IPS-20b (cell line): Measurements from ENCODE around the gene RFX3.

Source experiments
- H3K27ac ChIP-seq: one replicate; pipeline ENCODE4 v1.5.1; 2013; ENCODE audit warnings: low read length
- H3K27me3 ChIP-seq: 2 replicates; pipeline ENCODE4 v1.6.1; 2013; ENCODE audit warnings: mild to moderate bottlenecking, low read length, inconsistent platforms; ENCODE audit not compliant: insufficient read depth
- H3K36me3 ChIP-seq: 2 replicates; pipeline ENCODE4 v1.6.1; 2013; ENCODE audit warnings: low read depth, mild to moderate bottlenecking, inconsistent platforms, low read length, moderate library complexity; ENCODE audit not compliant: insufficient read depth
- H3K4me1 ChIP-seq: 2 replicates; pipeline ENCODE4 v1.6.1; 2013; ENCODE audit warnings: mild to moderate bottlenecking, control low read depth, inconsistent platforms, low read length, moderate library complexity; ENCODE audit not compliant: insufficient read depth
- H3K4me3 ChIP-seq: 2 replicates; pipeline ENCODE4 v1.5.1; 2013; ENCODE audit warnings: mild to moderate bottlenecking, low read length, inconsistent platforms
- H3K9ac ChIP-seq: 2 replicates; pipeline ENCODE4 v1.6.1; 2013; ENCODE audit warnings: low read depth, mild to moderate bottlenecking, inconsistent platforms, low read length, moderate library complexity
- H3K9me3 ChIP-seq: 2 replicates; pipeline ENCODE4 v1.6.1; 2013; ENCODE audit warnings: mild to moderate bottlenecking, low read depth, low read length, inconsistent platforms; ENCODE audit not compliant: insufficient read depth

Gene RFX3

DNA sequence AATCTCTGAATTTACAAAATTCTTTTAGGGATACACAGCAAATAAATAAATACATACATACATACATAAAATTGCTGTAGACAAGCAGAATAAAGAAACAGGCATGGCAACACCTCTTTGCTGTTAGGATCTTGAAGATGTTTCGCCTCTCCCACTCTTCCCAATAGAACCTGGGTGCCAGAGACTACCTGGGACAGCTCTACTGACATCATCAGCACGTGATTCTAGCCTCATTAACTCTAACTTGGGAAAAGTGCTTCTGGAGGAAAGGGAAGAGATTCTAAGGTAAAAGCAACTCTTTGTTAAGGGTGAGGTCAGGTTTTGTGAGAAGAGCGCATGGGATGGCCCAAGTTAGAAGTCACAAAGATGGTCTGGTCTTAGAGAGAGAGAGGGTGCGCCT lies 339.1 kb downstream of the RFX3 start:
- H3K27me3 ChIP-seq = peaks cover 15% of the 10 kb centered on the region
- H3K9me3 ChIP-seq = no peaks in the 10 kb centered on the region
- no peak overlapping the region for H3K9ac ChIP-seq
- no peaks in the 10 kb centered on the region for H3K36me3 ChIP-seq
- H3K27ac ChIP-seq = no peak overlapping the region
- H3K4me3 ChIP-seq = no peak overlapping the region
- no peaks in the 10 kb centered on the region for H3K4me1 ChIP-seq

DNA sequence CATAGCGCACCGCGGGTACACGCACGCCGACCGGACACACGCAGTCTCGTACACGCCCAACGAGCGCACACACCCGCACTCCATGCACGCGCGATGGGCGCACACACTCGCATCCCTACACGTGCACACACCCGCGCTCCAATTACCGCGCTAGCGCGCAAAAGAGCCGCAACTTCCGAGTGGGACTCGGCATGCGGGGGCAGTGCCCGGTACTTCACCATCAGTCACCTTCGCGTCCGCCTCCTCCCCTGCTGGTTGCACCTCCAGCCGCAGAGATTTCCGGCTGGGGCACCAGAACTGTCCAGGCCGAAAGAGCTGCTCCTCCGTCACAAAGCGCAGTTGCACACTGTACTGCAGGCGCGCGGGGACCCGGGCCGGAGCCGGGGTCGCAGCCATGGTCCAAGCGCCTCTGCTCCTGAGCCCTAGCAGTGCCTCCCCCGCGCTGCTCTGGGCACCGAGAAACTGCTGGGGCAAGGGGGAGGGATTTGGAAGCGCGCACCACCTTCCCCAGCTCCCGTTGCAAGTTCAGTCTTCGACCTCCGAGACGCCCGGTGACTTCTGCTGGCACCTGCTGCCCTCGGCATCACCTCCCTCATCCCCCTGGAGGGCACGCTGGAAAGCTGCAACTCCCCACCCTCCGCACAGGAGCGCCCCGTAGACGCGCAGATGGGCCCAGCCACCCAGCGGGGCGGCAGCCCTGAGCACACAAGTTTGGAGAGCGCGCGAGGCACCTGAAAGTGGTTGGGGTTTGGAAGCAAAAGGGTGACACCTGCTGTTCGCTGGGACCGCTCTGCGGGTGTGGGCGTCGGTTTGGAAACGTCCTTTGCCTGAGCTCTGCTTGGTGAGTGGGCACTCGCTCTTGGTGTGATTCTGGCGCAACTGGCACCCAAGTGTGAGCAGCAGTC lies 344.5 kb downstream of the RFX3 start:
- 0 out of 2 replicates have a peak overlapping the region, but pooled peaks have one; percentile 38 for H3K9ac ChIP-seq
- H3K4me1 ChIP-seq = peaks cover 5% of the 10 kb centered on the region; the same call in 1 of the 2 replicates

DNA sequence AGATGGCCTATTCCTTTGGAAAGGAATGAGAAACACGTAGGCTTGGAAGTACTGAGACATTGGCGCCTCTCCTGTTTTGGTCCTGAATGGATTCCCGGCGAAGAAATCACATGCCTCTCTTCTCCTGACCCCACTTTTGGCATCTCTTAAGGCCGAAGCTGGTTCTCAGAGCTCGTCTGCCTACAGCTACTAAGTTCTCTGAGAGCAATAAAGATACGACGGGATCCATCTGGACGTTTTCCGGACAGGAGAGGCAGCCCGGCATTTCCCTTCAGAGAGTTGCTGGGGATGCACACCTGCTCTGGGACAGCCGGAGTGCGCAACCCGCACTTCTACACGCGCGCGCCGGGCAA lies 345.1 kb downstream of the RFX3 start:
- H3K4me3 ChIP-seq = peak overlapping the region; percentile 67; the same call in 1 of the 2 replicates
- no peak overlapping the region for H3K9ac ChIP-seq
- H3K27me3 ChIP-seq = peaks cover 38% of the 10 kb centered on the region
- no peaks in the 10 kb centered on the region for H3K9me3 ChIP-seq
- peaks cover 5% of the 10 kb centered on the region; the same call in 1 of the 2 replicates for H3K4me1 ChIP-seq
- H3K36me3 ChIP-seq = no peaks in the 10 kb centered on the region
- no peak overlapping the region for H3K27ac ChIP-seq

More for the DNA sequence above, 344.5 kb downstream of the RFX3 start:
- Histone ChIP-seq H3K27me3 (peaks cover 38% of the 10 kb centered on the region), H3K36me3 (no peaks in the 10 kb centered on the region), H3K27ac (no peak overlapping the region), H3K4me3 (peak overlapping the region; percentile 67), H3K9me3 (no peaks in the 10 kb centered on the region)

DNA sequence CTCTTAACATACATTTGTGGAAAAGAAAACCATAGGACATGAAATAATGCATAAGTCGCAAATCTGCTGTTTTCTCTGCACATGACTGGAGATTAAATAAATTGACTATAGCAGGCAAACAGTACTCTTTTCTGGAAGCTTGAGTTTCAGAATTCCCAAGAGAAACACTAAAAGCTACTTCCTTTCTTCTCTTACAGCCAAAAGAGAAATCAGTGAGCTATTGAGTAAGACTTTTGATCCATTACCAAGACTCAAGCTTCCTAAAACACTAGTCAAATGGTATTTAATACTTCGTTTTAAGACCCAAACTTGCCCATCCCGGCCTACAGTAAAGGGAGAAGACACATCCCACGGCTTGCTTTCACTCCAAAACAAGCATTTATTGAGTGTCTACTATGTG lies 346.1 kb downstream of the RFX3 start:
- Histone ChIP-seq H3K4me3 (no peak overlapping the region), H3K36me3 (no peaks in the 10 kb centered on the region), H3K4me1 (peaks cover 5% of the 10 kb centered on the region; the same call in 1 of the 2 replicates), H3K9ac (no peak overlapping the region), H3K9me3 (no peaks in the 10 kb centered on the region), H3K27me3 (peaks cover 38% of the 10 kb centered on the region), H3K27ac (no peak overlapping the region)

DNA sequence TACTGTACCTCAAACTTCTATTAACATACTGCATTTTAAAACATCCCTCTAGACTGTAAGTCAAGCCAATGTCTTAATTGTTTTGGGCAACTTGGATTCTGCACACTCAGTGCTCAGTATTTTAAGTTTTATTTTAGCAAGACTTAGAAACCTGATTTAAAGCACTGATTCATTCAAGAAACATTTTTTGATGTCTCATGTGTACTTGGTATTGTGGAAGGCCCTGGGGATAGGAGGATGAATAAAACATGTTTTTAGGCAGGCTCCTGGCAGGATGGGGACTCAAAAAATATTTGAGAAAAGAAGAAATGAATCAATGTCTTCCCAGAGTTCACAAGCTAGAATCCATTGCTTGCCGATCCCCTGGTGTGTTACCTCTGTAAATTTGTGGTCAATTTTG lies 347.9 kb downstream of the RFX3 start:
- Histone ChIP-seq H3K4me3 (no peak overlapping the region), H3K4me1 (peaks cover 5% of the 10 kb centered on the region; the same call in 1 of the 2 replicates), H3K36me3 (no peaks in the 10 kb centered on the region), H3K27ac (no peak overlapping the region), H3K9ac (no peak overlapping the region), H3K27me3 (peaks cover 35% of the 10 kb centered on the region), H3K9me3 (no peaks in the 10 kb centered on the region)

DNA sequence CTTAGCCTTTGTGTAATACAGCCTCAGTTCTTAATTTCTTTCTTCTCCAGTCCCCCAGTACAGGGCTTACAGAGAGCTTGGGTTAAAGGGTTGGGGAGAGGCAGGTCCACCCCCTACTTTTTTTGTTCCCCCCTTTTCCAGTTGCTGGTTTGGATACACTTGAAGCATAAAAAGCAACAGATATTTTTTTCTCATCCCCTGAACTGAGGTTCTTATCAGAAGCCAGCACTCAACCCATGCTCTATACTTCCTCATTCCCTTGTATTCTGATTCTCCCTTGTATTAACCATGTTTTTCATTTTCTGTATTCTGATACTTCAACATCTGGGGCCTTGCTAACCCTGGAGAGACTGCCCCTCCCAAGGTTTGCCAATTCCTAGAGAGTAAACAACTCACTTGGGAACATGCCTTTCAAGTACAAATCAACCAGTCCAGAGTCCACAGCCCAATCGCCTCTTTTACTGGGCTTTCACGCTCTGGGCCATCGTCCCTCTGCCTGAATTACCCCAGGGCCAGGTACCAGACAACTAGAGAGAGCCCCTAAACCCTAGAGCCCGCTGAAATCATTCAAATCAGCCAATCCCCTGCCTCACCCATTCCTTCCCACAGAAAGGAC lies 348.5 kb downstream of the RFX3 start:
- Histone ChIP-seq H3K9me3 (no peaks in the 10 kb centered on the region), H3K4me3 (no peak overlapping the region), H3K9ac (no peak overlapping the region), H3K27me3 (peaks cover 28% of the 10 kb centered on the region), H3K4me1 (peaks cover 5% of the 10 kb centered on the region; the same call in 1 of the 2 replicates), H3K27ac (no peak overlapping the region), H3K36me3 (no peaks in the 10 kb centered on the region)

DNA sequence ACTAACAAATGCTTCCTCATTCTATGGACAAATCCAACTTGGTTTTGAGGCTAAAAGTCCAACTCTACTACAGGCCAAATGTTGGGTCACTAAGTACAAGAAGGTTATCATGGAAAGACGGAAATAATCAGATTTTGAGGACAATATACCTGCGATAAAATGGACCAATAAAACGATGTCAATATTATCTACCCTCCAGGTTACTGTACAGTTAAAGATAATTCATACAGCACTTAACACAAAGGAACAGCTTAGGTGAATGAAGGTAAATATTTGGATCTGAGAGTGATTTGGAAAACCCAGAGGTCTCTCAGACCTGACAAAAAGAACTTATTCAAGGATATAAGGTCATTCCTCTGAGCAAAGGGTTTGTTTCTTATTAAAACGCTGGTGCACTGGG lies 352.4 kb downstream of the RFX3 start:
- Histone ChIP-seq H3K9ac (no peak overlapping the region), H3K9me3 (no peaks in the 10 kb centered on the region), H3K4me3 (no peak overlapping the region), H3K27ac (no peak overlapping the region), H3K4me1 (peaks cover 5% of the 10 kb centered on the region; the same call in 1 of the 2 replicates), H3K36me3 (no peaks in the 10 kb centered on the region), H3K27me3 (no peaks in the 10 kb centered on the region)

DNA sequence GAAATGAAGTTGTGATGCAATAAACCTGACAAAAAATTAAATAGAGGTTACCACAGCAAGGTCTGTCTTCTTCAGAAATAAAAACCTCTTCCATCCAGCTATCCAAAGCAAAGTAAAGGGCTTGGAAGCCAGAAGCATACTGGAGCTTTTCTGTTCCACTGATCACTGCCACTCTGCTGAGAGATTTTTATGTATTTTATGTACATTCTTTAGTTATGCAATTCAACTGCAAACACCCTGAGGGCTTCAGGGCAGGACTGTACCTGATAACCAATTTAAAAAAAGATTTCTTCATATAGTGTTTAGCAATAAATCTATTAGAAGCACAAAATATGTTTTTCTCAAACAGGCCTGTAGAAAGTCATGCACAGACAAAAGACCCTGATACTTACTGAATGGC lies 355.0 kb downstream of the RFX3 start:
- Histone ChIP-seq H3K9ac (no peak overlapping the region), H3K36me3 (no peaks in the 10 kb centered on the region), H3K9me3 (no peaks in the 10 kb centered on the region), H3K4me1 (peaks cover 4% of the 10 kb centered on the region; the same call in 1 of the 2 replicates), H3K27me3 (no peaks in the 10 kb centered on the region), H3K27ac (no peak overlapping the region), H3K4me3 (no peak overlapping the region)
